ENCODE results near the gene KITLG. TPM values are rescaled to one million over a fixed set of nuclear protein-coding genes. Genes with fewer than 3 reads are reported as not detected.

Gene KITLG
- total and polyA plus RNA-seq, 2 experiments from 2014 or later = 4.3 to 30.4 TPM

- no peaks in the 10 kb centered on the region for H3K4me1 ChIP-seq (ENCODE audit: insufficient read depth)
- no peaks in the 10 kb centered on the region for H3K27me3 ChIP-seq
- TF ChIP-seq EZH2phosphoT487 (IDR thresholded peaks at IDR 0.05; ENCODE audit: low read depth, severe bottlenecking, unreplicated experiment) = no peak
- no peak for TF ChIP-seq EZH2 (IDR thresholded peaks at IDR 0.05; ENCODE audit: borderline replicate concordance)
- TF ChIP-seq CTCF (IDR thresholded peaks at IDR 0.05; ENCODE audit: poor library complexity) = no peak
- H3K9me3 ChIP-seq (ENCODE audit: low read depth) = no peaks in the 10 kb centered on the region
- DNase-seq (ENCODE audit: low spot score) = no peak
- no peaks in the 10 kb centered on the region for H3K9me2 ChIP-seq (replicated peaks; ENCODE audit: insufficient read depth)
- H3K36me3 ChIP-seq (replicated peaks; ENCODE audit: insufficient read depth, low read depth) = no peaks in the 10 kb centered on the region
- no peak overlapping the region for H3K4me3 ChIP-seq
- no peaks in the 10 kb centered on the region for H4K20me1 ChIP-seq (ENCODE audit: insufficient read depth, poor library complexity, severe bottlenecking)
- H3K4me2 ChIP-seq = no peak overlapping the region
- WGBS (ENCODE audit: low lambda C conversion rate, missing lambda C conversion rate) = 91% methylated on average over 3 of the region's 3 CpGs
- no peak overlapping the region for H3K27ac ChIP-seq
- H2AFZ ChIP-seq = no peak overlapping the region
- H3K79me2 ChIP-seq = no peaks in the 10 kb centered on the region
Observed at GRCh38 chr12:88472775-88473174, 107.5 kb downstream of the KITLG start.

GRCh38 chr12:88472248-88472647 lies 108.0 kb downstream of the KITLG start:
- Histone ChIP-seq H3K9me3 (ENCODE audit: low read depth) (no peaks in the 10 kb centered on the region), H3K36me3 (replicated peaks; ENCODE audit: insufficient read depth, low read depth) (no peaks in the 10 kb centered on the region), H3K4me1 (ENCODE audit: insufficient read depth) (no peaks in the 10 kb centered on the region), H3K9me2 (replicated peaks; ENCODE audit: insufficient read depth) (no peaks in the 10 kb centered on the region), H2AFZ (no peak overlapping the region), H4K20me1 (ENCODE audit: insufficient read depth, poor library complexity, severe bottlenecking) (no peaks in the 10 kb centered on the region), H3K4me3 (no peak overlapping the region), H3K27me3 (no peaks in the 10 kb centered on the region), H3K79me2 (no peaks in the 10 kb centered on the region), H3K27ac (no peak overlapping the region), H3K4me2 (no peak overlapping the region)
- no peak for DNase-seq (ENCODE audit: low spot score)
- 65% methylated on average over 2 of the region's 2 CpGs for WGBS (ENCODE audit: low lambda C conversion rate, missing lambda C conversion rate)
- no peak for TF ChIP-seq EZH2 (IDR thresholded peaks at IDR 0.05; ENCODE audit: borderline replicate concordance)
- TF ChIP-seq CTCF (IDR thresholded peaks at IDR 0.05; ENCODE audit: poor library complexity) = no peak
- TF ChIP-seq EZH2phosphoT487 (IDR thresholded peaks at IDR 0.05; ENCODE audit: low read depth, severe bottlenecking, unreplicated experiment) = no peak

- 94% methylated on average over 4 of the region's 4 CpGs for WGBS (ENCODE audit: low lambda C conversion rate, missing lambda C conversion rate)
- Histone ChIP-seq H3K9me3 (ENCODE audit: low read depth) (no peaks in the 10 kb centered on the region), H4K20me1 (ENCODE audit: insufficient read depth, poor library complexity, severe bottlenecking) (no peaks in the 10 kb centered on the region), H3K4me3 (no peak overlapping the region), H3K4me1 (ENCODE audit: insufficient read depth) (no peaks in the 10 kb centered on the region), H3K36me3 (replicated peaks; ENCODE audit: insufficient read depth, low read depth) (no peaks in the 10 kb centered on the region), H3K9me2 (replicated peaks; ENCODE audit: insufficient read depth) (no peaks in the 10 kb centered on the region), H2AFZ (no peak overlapping the region), H3K4me2 (no peak overlapping the region), H3K79me2 (no peaks in the 10 kb centered on the region), H3K27ac (no peak overlapping the region), H3K27me3 (no peaks in the 10 kb centered on the region)
- TF ChIP-seq CTCF (IDR thresholded peaks at IDR 0.05; ENCODE audit: poor library complexity) (no peak), EZH2 (IDR thresholded peaks at IDR 0.05; ENCODE audit: borderline replicate concordance) (no peak), EZH2phosphoT487 (IDR thresholded peaks at IDR 0.05; ENCODE audit: low read depth, severe bottlenecking, unreplicated experiment) (no peak)
- no peak for DNase-seq (ENCODE audit: low spot score)
Observed at GRCh38 chr12:88471331-88472045, 108.8 kb downstream of the KITLG start.
